GM20431 (cell line): ENCODE results near the gene GANAB.
"Not testable (repeated sequence)": the region's sequence is repeated elsewhere in the genome, so short reads cannot be mapped to it uniquely, and the experiment has no call there.

ENCODE experiments used
- in situ Hi-C: fragments of 300-500 bp; cut with MseI, MboI; formaldehyde crosslinking; loops from one replicate; pipeline ENCODE4 v1.15.0; 2020; ENCODE audit warnings: low sequenced_read_pairs; ENCODE audit not compliant: unreplicated experiment

GANAB gene

GRCh38 chr11:62645946-62646824, at the start of gene GANAB:
Gene GANAB (minus strand): TSS chr11:62646613. CDS start chr11:62646599, 14 bp downstream.
- in situ Hi-C loops, result no loop called here

GRCh38 chr11:62694455-62695167, 48.2 kb upstream of the GANAB start:
- in situ Hi-C loops, result loop anchor here (10.0 kb wide), 1 partner anchor 300 kb away; no protein-coding TSS in a partner anchor

DNA sequence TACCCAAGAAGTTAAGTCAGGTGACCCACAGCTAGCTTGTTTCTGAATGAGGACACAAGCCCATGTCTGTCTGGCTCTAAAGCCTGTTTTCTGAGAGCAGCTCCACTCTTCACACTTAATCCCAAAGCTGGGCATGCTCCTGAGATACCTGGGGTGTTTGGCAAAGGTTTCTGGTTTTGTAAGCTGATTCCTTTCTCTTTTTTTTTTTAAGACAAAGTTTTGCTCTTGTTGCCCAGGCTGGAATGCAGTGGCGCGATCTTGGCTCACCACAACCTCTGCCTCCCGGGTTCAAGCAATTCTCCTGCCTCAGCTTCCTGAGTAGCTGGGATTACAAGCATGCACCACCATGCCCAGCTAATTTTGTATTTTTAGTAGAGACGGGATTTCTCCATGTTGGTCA, 47.2 kb upstream of the GANAB start:
- in situ Hi-C loops, result loop anchor here (10.0 kb wide), 1 partner anchor 299 kb away; no protein-coding TSS in a partner anchor

- in situ Hi-C loops, result loop anchor here (10.0 kb wide), 1 partner anchor 295 kb away; no protein-coding TSS in a partner anchor
Observed at GRCh38 chr11:62689421-62690183, 43.2 kb upstream of the GANAB start, which contains the start of gene LRRN4CL. Gene LRRN4CL (minus strand): TSS chr11:62689530. CDS start chr11:62688508, 1,022 bp downstream.

DNA sequence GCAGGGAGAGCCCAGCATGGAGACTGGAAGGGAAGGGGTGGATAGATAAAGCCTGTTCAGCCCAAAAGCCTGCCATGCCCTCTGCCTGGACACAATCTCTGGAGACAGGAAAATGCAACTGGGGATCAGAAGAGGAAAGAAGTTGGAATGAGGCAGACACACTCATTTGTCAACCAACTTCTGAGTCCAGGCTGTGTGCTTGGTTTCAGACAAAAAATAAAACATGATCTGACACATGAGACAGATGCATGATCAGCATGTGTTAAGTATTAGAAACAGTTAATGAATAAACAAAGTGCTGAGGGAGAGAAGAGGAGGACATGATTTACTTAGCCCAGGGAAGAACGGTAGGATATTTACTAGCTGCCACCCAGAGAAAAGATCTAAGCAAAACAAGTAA, 42.1 kb upstream of the GANAB start:
- in situ Hi-C loops, result no loop called here

- in situ Hi-C loops, result no loop called here
Observed at GRCh38 chr11:62687508-62688396, 41.3 kb upstream of the GANAB start.

GRCh38 chr11:62682518-62682917, 36.1 kb upstream of the GANAB start:
- in situ Hi-C loops, result no loop called here

DNA sequence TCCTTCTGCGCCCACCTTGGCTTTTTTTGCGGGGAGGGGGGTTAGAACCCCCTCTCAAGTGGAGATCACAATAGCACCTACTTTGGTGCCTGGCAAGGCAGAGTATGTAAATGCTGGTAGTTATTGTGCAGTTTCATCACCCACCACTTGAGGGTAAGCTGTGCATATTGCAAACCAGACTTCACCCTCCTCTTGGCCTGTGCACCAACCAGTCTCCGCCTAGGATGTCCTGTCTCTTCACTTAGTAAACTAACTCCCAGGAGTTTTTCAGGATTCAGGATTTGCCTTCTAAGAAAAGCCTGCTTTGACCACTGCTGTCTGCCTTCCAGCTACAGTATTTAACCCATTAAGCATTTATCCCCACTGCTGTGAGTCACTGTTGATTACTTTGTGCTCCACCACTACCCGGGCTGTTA, 34.4 kb upstream of the GANAB start:
- in situ Hi-C loops, result no loop called here

- in situ Hi-C loops, result no loop called here
Observed at GRCh38 chr11:62678770-62679696, 32.6 kb upstream of the GANAB start, which contains the start of gene UBXN1. Gene UBXN1 (minus strand): TSS chr11:62679073. CDS start chr11:62678923, 150 bp downstream.

DNA sequence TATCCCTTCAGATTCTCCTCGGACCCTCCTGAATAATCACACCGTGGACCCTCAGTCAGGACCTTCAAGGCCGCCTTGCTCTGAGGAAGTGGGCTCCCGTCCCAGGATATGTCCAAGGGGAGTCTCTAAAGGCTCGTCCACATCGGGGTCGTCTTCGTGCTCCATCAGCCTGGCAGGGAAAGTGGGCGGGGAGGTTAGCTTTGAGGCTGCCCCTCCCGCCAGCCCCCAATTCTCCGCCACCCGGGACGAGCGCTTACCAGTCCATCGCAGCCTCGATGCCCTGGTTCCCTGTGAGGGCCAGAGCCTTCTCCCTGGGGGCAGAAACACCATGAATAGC, 32.0 kb upstream of the GANAB start:
- in situ Hi-C loops, result no loop called here

DNA sequence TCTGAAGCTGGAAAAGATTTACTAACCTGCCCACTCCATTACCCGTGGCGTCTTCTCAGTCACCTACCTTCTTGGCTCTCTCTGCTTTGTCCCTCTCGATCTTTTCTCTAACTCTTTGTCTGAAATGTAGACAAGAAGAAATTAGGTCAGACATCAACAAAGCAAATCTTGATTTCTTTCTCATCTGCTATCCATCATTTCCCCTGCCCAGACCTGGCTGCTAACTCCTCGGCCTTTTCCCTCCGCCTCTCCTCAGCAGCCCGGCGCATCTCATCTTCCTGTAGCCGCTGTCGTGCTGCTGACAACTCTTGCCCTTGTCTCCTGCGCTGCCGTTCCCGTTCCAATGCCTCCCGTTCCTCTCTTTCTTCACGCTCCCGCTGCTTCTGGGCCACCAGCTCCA, 31.3 kb upstream of the GANAB start:
- in situ Hi-C loops, result no loop called here

DNA sequence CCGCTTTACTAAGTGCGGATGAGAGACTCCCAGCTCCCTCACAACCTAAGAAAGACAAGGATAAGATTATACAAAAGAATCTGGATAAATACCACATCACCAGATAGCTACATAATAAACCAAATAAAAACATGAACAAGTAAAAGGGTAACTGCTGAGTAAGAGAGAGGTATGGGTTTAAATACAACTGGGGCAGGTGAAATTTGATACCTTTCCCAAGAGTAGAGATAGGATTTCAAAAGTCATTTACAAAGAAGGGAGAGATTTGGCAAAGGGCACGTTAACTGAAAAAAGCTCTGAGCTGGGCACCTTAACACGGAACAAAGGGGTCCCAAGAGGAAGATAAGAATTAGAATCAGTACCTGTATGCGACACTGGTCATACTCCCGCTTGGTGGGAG, 30.7 kb upstream of the GANAB start:
- in situ Hi-C loops, result no loop called here

DNA sequence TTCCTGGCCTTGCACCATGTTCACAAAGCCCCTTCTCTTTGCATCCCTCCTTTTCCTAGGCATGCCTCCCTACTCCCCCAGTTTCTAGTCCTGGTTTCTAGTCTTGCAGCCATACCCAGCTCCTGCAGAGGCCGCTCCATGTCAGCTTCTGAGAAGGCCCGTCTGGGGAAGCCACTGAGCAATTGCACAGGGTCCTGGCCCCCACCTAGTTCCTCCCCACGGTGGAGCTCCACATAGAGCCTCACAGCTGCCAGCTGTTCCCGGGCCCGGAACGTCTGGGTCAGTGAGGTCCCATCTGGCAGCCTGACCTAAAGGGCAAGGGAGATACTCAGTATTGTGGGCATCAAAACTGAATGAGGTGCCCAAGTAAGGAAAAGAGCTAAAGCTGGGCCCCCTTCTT, 30.3 kb upstream of the GANAB start:
- in situ Hi-C loops, result no loop called here

DNA sequence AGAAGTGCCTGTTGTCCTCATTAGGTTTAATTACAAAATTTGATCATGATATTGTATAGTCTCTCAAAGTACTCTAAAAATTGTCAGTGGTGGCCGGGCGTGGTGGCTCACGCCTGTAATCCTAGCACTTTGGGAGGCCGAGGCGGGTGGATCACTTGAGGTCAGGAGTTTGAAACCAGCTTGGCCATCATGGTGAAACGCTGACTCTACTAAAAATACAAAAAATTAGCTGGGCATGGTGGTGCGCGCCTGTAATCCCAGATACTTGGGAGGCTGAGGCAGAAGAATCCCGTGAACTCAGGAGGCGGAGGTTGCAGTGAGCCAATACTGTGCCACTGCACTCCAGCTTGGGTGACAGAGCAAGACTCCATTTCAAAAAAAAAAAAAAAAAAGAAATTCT, 29.0 kb upstream of the GANAB start:
- in situ Hi-C loops, result not testable (repeated sequence)

GRCh38 chr11:62673196-62673525, 26.7 kb upstream of the GANAB start:
- in situ Hi-C loops, result no loop called here

DNA sequence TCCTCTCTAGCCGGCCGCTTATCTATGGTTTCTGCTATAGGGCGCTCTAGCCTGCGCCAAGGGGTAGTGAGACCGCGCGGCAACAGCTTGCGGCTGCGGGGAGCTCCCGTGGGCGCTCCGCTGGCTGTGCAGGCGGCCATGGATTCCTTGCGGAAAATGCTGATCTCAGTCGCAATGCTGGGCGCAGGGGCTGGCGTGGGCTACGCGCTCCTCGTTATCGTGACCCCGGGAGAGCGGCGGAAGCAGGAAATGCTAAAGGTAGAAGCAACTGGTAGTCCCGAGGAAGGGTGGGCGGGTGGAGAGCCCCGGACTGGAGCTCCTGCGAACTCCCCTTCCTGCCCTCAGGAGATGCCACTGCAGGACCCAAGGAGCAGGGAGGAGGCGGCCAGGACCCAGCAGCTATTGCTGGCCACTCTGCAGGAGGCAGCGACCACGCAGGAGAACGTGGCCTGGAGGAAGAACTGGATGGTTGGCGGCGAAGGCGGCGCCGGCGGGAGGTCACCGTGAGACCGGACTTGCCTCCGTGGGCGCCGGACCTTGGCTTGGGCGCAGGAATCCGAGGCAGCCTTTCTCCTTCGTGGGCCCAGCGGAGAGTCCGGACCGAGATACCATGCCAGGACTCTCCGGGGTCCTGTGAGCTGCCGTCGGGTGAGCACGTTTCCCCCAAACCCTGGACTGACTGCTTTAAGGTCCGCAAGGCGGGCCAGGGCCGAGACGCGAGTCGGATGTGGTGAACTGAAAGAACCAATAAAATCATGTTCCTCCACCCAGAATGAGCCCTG, 25.4 kb upstream of the GANAB start, which contains the start of the genes LBHD1 and UQCC3:
LBHD1 (minus strand) TSS at position 660 of the 782 bp plus-strand sequence. CDS start 2,236 bp downstream, outside the sequence.
UQCC3 (plus strand) TSS at position 66 of the 782 bp plus-strand sequence; CDS start at position 139, 73 bp downstream.
- in situ Hi-C loops, result no loop called here

DNA sequence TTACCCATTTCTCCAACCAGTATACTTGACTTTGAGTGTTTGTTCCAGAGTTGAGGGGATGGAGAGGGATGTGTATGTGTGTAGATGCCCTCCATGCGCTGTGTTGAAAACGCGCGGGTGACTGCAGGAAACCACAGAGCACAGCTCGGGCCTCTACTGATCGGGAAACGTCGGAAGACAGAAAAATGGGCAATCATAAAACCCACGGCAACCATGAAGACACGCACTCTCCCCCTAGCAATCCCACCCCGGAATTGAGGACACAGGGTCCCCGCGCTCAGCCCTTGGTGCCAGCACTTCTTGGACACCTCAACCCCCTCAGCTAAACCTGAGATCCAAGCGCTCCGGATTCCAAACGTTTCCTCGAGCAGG, 24.8 kb upstream of the GANAB start:
- in situ Hi-C loops, result no loop called here
